Hindlimb muscle (tissue), 1 donor: ENCODE measurements around the gene SPC25. TPM values are rescaled to one million over a fixed set of nuclear protein-coding genes. Genes with fewer than 3 reads are reported as not detected.
"Not testable (repeated sequence)": the region's sequence is repeated elsewhere in the genome, so short reads cannot be mapped to it uniquely, and the experiment has no call there.

Experiments
- DNase-seq: peaks from one replicate; pipeline ENCODE4 v3.0.0-alpha.2; 2013
- polyA plus RNA-seq: library from polyadenylated mRNA; unstranded; fragments of 120-200 nt; gene quantifications from one replicate; pipeline ENCODE4 v1.2.1, GENCODE V29; 2013; ENCODE audit not compliant: insufficient read length

Gene SPC25
- polyA plus RNA-seq, 1 donor: 6.7 TPM

- DNase-seq: no peak
Measured at GRCh38 chr2:168901003-168901402, 10.8 kb upstream of the SPC25 start, which contains the start of gene G6PC2. Gene G6PC2 (plus strand): TSS chr2:168901291. CDS start chr2:168901332, 41 bp downstream.

DNA sequence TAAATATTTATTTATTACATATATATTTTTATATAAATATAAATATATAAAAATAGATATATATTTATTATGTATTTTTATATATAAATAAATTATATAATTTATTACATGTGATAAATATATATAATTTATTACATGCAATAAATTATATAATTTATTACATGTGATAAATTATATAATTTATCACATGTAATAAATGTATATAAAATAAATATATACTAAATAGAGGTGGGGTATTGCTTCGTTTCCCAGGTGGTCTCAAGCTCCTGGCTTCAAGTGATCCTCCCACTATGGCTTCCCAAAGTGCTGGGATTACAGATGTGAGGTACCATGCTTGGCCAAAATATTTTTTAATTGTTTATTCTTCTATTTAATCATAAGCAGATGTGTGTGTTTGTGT is 7.2 kb upstream of the SPC25 start:
- DNase-seq: no peak

GRCh38 chr2:168896783-168897182 is 6.6 kb upstream of the SPC25 start:
- DNase-seq: no peak

DNA sequence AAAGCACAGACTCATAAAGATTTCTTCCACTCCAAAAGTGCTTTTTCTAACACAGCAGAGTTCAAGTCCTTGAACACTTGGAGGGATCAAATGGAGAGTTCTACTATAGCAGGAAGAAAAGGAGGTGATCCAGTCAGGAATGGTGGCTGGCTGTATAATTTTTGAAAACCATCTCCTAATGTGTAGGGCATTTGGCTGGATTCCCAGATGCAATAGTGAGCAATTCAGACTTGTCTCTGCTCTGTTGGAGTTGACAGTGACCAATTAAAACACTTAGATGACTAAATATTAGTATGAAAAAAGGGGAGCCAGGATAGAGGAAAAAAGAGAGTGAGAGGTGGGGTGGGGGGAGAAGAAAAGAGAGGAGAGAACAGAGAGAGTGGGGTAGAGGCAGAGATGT is 5.5 kb upstream of the SPC25 start:
- DNase-seq: no peak

DNA sequence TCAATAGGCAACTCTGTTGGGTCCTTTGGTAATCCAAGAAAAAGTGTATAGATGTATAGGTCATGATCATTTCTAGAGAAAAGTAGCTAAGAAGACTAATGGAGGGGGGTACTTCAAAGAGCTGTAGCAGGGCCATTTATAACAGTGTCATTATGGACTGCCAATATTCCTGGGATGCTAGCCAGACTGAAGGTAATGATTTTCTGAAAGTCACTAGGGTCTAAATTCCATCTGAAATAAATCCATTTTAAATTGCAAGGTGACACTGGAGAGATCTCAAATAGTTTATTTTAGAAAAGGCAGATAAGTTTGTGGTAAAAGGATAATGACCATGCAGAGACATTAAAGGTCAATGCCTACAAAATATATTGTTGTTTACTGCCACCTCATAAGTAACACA is 4.5 kb upstream of the SPC25 start:
- DNase-seq: no peak

GRCh38 chr2:168894101-168894500 is 3.9 kb upstream of the SPC25 start:
- no peak for DNase-seq

DNA sequence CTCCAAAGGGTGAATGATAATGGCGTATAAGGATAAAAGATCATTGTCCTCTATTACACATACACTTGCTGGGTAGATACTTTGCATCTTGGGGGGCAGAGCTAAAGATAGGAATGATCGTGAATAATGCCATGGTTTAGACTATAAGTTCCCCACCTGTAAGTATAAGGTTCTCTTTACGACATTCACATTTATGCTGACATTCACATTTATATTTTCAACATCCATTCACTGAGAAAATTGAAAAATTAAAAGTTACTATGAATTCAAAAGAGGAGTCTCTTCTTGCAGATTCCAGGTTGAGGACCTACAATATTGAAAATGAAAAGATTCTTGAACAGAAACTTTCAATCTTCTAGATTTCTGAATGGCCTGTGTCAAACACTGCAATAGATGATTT is 2.1 kb upstream of the SPC25 start:
- DNase-seq: no peak

- DNase-seq: no peak
Measured at GRCh38 chr2:168889635-168890005, 610 bp downstream of the SPC25 start.

DNA sequence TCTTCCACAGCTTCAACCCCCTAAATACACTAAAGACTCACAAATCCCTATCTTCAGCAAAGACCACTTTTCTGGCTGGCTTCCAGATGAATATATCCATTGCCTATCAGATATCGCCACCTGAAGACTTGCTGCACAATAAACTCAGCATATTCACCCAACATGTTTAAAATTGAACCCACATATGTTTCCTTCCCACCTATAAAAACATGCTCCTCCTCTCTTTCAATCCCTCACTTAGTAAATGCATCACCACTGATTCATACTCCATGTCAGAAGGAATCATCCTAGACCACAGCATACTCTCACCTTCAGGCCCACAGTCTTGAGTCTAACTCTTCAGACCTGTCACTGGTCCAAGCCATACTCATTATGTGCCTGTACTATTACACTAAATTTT is 5.3 kb downstream of the SPC25 start:
- DNase-seq: no peak

- DNase-seq: not testable (repeated sequence)
Measured at GRCh38 chr2:168882163-168882562, 8.1 kb downstream of the SPC25 start.

DNA sequence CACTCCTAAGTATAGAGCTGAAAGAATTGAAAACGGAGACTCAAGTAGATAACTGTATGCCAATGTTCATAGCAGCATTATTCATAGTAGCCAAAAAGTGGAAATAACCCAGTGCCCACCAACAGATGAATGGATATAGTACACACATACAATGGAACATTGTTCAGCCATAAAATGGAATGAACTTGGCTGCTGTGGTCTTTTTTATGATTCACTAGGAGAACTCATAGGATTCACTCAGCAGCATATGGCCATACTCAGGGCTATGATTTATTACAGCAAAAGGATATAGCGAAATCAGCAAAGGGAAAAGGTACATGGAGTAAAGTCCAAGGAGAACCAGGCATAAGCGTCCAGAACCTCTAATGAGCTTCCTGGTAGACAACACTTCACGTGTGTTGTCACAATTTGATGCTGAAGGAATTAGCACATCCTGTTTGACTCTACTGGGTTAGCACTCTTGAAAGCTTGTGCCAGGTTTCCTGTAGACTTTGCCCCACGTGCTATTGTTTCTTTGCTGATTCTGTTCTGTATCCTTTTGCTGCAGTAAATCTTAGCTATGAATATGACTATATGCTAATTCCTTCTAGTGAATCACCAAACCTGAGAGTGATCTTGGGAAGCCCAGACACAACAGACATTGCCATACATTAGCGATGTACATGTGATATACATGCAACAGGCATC is 15.7 kb downstream of the SPC25 start:
- no peak for DNase-seq

GRCh38 chr2:168870824-168871223 is 19.4 kb downstream of the SPC25 start:
- not testable (repeated sequence) for DNase-seq

DNA sequence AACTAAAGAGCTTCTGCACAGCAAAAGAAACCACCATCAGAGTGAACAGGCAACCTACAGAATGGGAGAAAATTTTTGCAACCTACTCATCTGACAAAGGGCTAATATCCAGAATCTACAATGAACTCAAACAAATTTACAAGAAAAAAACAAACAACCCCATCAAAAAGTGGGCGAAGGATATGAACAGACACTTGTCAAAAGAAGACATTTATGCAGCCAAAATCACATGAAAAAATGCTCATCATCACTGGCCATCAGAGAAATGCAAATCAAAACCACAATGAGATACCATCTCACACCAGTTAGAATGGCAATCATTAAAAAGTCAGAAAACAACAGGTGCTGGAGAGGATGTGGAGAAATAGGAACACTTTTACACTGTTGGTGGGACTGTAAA is 19.9 kb downstream of the SPC25 start:
- DNase-seq: not testable (repeated sequence)

DNA sequence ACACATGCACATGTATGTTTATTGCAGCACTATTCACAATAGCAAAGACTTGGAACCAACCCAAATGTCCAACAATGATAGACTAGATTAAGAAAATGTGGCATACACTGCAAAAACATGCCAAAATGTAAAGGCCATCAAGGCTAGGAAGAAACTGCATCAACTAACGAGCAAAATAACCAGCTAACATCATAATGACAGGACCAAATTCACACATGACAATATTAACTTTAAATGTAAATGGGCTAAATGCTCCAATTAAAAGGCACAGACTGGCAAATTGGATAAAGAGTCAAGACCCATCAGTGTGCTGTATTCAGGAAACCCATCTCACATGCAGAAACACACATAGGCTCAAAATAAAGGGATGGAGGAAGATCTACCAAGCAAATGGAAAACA is 23.1 kb downstream of the SPC25 start:
- DNase-seq: not testable (repeated sequence)

- DNase-seq: no peak
Measured at GRCh38 chr2:168858146-168858545, 32.1 kb downstream of the SPC25 start.

GRCh38 chr2:168855601-168856000 is 34.6 kb downstream of the SPC25 start:
- no peak for DNase-seq

DNA sequence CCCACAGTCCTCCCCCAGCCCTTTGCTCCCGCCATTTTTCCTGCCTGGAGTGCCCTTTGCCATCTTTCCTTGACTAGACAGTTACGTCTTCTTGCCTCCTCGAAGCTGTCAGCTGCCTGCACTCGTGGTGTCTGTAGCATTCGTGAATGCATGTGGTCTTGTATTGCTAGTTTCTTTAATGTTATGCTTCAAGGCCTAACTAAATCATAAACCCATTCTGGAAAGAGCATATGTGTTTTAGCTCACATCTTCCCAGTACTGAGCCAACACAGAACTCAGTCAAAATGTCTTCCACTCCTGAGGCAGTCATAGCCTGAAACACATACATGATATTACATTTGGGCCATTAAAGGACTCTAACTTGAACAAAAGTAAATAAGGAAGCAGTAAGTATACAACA is 35.6 kb downstream of the SPC25 start:
- no peak for DNase-seq

DNA sequence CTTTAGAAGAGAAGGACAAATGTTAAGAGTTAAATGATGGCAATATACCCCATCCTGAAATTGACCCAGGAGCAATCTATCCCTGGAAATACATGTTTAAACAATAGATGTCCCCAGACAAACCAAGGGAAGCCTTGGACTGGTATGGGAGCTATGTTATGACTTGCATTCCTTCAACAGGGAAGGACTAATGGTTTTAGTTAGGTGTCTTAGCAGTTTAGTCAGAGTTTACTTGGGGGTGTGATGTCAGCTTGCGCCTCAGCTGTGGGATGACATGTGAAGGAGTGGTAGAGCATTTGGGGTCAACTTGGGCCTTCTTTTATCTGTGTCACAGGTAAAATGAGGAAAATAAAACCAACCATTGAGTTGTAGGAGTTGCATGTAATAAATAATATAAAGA is 36.8 kb downstream of the SPC25 start:
- DNase-seq: no peak

- no peak for DNase-seq
Measured at GRCh38 chr2:168852481-168852880, 37.7 kb downstream of the SPC25 start.

DNA sequence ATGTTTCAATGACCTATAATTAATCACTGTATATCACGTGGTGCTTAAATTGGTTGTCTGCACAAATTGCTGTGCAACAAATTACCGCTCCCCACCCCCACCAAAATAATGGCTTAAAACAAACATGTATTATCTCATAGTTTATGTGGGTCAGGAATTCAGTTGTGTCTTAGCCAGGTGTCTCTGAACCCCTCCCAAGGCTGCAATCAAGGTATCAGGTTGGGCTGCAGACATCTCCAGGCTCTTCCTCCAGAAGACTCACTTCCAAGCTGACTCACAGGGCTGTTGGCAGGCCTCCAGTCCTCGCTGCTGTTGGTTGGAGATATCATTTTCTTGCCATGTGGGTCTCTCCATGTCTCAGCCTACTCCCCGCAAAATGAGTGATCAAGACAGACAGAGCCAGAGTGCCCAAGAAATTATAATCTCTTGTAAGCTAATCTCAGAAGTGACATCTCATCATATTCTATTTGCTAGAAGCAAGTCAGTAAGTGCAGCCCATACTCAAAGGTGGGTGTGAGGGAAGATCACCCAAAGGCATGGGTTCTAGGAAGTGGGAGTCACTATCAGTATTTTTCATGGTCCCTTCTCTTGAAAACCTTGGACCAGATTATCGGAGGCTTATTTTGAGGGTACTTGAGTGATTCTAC is 38.4 kb downstream of the SPC25 start:
- DNase-seq: no peak

DNA sequence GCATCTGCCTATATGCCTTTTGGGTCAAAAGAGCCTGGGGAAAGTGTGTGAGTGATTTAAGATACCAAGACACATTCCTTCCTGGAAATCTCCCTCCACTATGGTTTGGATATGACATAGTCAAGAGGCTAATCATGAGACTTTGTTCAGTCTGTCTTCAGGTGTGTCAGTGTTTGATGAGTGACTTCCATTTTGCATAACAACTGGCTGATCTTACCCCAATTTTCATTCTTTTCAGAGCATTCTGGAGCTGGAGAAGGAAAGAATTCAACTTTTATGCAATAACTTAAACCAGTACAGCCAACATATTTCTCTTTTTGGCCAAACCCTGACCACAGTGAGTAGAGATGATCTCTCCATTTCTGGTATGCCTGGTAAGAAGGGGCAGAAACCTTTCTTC is 39.4 kb downstream of the SPC25 start:
- no peak for DNase-seq

GRCh38 chr2:168849610-168850009 is 40.6 kb downstream of the SPC25 start:
- DNase-seq: peak; percentile 17

GRCh38 chr2:168848225-168848624 is 42.0 kb downstream of the SPC25 start:
- DNase-seq: no peak

- no peak for DNase-seq
Measured at GRCh38 chr2:168843253-168843652, 47.0 kb downstream of the SPC25 start.

DNA sequence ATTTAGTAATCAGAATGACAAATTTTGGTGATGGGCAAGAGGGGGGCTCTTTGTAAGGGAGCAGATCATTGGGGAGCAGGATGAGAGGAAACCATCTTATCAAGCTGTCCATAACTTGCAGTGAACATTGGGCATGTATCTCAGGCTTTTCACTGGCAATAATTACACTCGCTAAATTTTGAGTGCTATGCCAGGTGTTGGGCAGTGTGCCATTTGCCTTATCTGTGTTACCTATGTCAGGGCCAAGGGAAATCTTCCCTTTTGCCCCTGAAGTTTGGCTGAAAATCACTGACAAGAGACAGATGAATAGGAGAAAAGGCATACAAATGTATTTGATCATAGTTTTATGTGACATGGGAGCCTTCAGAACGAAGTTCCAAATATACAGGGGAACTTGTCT is 48.8 kb downstream of the SPC25 start:
- no peak for DNase-seq
